ENCODE data around the gene FLYWCH2. TPM values are rescaled to one million over a fixed set of nuclear protein-coding genes. Genes with fewer than 3 reads are reported as not detected.
A peak's percentile ranks its signal among the peaks of the same experiment; 100 is the strongest.

The FLYWCH2 gene
- total and polyA plus RNA-seq, 2 of the 13 experiments (the other 11 are each of a cell fraction or from before 2014, with no cell fraction given): 16.9 to 19.8 TPM

DNA sequence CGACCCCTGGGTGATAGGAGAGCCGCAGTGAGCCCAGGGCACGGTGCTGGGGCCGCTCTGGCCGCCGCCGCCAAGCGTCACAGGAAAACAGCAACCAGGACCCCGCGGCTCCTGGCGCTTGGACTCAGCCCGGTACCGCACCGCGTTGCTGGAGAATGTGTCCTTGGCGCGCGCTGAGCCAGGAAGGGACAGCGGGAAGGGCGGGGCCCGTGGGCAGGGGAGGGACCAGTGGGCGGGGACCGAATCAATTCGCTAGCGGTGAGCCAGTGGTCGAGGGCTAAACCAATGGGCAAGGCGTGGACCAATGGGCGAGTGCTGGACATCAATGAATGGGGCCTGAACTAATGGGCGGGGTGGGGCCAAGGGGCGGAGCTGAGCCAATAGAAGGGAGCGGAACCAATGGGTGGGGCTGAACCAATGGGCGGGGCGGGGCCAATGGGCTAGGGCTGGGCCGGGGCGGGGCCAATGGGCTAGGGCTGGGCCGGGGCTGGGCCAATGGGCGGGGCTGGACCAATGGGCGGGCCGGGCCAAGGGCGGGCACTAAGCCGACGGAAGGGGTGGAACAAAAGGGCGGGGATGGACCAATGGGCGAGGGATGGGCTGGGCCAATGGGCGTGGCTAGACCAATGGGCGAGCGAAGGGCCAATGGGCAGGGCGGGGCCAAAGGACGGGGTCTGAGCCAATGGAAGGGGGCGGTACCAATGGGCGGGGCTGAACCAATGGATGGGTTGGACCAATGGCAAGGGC, 22.4 kb downstream of the FLYWCH2 start (continued):
- peak; percentile 86 for TF ChIP-seq MYC (CRISPR knock-in tag; IDR thresholded peaks at IDR 0.05; ENCODE audit: borderline replicate concordance)
- 0 out of 2 replicates have a peak, but pooled peaks have one; percentile 74 for TF ChIP-seq ZFP82 (CRISPR knock-in tag; IDR thresholded peaks at IDR 0.05; ENCODE audit: borderline replicate concordance)
- TF ChIP-seq CBX1 (IDR thresholded peaks at IDR 0.05; ENCODE audit: low read depth): peak; percentile 76
- TF ChIP-seq, protein P1, sequence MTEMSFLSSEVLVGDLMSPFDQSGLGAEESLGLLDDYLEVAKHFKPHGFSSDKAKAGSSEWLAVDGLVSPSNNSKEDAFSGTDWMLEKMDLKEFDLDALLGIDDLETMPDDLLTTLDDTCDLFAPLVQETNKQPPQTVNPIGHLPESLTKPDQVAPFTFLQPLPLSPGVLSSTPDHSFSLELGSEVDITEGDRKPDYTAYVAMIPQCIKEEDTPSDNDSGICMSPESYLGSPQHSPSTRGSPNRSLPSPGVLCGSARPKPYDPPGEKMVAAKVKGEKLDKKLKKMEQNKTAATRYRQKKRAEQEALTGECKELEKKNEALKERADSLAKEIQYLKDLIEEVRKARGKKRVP (CRISPR knock-in tag; IDR thresholded peaks at IDR 0.05): 0 out of 4 replicates have a peak, but pooled peaks of 1 of the 2 experiments have one; percentile 45
- peak; percentile 39 for TF ChIP-seq MED8 (CRISPR knock-in tag; IDR thresholded peaks at IDR 0.05; ENCODE audit: insufficient replicate concordance)
- TF ChIP-seq, protein P2, sequence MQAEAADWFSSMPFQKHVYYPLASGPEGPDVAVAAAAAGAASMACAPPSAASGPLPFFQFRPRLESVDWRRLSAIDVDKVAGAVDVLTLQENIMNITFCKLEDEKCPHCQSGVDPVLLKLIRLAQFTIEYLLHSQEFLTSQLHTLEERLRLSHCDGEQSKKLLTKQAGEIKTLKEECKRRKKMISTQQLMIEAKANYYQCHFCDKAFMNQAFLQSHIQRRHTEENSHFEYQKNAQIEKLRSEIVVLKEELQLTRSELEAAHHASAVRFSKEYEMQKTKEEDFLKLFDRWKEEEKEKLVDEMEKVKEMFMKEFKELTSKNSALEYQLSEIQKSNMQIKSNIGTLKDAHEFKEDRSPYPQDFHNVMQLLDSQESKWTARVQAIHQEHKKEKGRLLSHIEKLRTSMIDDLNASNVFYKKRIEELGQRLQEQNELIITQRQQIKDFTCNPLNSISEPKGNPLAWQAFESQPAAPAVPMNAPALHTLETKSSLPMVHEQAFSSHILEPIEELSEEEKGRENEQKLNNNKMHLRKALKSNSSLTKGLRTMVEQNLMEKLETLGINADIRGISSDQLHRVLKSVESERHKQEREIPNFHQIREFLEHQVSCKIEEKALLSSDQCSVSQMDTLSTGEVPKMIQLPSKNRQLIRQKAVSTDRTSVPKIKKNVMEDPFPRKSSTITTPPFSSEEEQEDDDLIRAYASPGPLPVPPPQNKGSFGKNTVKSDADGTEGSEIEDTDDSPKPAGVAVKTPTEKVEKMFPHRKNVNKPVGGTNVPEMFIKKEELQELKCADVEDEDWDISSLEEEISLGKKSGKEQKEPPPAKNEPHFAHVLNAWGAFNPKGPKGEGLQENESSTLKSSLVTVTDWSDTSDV (CRISPR knock-in tag; IDR thresholded peaks at IDR 0.05): no peak
- TF ChIP-seq, protein P3, sequence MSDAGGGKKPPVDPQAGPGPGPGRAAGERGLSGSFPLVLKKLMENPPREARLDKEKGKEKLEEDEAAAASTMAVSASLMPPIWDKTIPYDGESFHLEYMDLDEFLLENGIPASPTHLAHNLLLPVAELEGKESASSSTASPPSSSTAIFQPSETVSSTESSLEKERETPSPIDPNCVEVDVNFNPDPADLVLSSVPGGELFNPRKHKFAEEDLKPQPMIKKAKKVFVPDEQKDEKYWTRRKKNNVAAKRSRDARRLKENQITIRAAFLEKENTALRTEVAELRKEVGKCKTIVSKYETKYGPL (CRISPR knock-in tag; IDR thresholded peaks at IDR 0.05): peak; percentile 54; the same call in 1 of the 2 replicates
- peak; percentile 15; the same call in 1 of the 2 replicates for TF ChIP-seq ZNF501 (CRISPR knock-in tag; IDR thresholded peaks at IDR 0.05)
- no peak for TF ChIP-seq HNRNPUL1 (IDR thresholded peaks at IDR 0.05; ENCODE audit: low read depth, low read length)
- no peak; the same call in 1 of the 2 replicates for TF ChIP-seq ZNF441 (CRISPR knock-in tag; IDR thresholded peaks at IDR 0.05; ENCODE audit: borderline replicate concordance)
- no peak for TF ChIP-seq PAWR (CRISPR knock-in tag; IDR thresholded peaks at IDR 0.05; ENCODE audit: borderline replicate concordance)
- TF ChIP-seq, protein P4, sequence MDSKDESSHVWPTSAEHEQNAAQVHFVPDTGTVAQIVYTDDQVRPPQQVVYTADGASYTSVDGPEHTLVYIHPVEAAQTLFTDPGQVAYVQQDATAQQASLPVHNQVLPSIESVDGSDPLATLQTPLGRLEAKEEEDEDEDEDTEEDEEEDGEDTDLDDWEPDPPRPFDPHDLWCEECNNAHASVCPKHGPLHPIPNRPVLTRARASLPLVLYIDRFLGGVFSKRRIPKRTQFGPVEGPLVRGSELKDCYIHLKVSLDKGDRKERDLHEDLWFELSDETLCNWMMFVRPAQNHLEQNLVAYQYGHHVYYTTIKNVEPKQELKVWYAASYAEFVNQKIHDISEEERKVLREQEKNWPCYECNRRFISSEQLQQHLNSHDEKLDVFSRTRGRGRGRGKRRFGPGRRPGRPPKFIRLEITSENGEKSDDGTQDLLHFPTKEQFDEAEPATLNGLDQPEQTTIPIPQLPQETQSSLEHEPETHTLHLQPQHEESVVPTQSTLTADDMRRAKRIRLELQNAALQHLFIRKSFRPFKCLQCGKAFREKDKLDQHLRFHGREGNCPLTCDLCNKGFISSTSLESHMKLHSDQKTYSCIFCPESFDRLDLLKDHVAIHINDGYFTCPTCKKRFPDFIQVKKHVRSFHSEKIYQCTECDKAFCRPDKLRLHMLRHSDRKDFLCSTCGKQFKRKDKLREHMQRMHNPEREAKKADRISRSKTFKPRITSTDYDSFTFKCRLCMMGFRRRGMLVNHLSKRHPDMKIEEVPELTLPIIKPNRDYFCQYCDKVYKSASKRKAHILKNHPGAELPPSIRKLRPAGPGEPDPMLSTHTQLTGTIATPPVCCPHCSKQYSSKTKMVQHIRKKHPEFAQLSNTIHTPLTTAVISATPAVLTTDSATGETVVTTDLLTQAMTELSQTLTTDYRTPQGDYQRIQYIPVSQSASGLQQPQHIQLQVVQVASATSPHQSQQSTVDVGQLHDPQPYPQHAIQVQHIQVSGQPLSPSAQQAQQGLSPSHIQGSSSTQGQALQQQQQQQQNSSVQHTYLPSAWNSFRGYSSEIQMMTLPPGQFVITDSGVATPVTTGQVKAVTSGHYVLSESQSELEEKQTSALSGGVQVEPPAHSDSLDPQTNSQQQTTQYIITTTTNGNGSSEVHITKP (CRISPR knock-in tag; IDR thresholded peaks at IDR 0.05; ENCODE audit: low read depth): 0 out of 2 replicates have a peak, but pooled peaks have one; percentile 15
- TF ChIP-seq, protein P5, sequence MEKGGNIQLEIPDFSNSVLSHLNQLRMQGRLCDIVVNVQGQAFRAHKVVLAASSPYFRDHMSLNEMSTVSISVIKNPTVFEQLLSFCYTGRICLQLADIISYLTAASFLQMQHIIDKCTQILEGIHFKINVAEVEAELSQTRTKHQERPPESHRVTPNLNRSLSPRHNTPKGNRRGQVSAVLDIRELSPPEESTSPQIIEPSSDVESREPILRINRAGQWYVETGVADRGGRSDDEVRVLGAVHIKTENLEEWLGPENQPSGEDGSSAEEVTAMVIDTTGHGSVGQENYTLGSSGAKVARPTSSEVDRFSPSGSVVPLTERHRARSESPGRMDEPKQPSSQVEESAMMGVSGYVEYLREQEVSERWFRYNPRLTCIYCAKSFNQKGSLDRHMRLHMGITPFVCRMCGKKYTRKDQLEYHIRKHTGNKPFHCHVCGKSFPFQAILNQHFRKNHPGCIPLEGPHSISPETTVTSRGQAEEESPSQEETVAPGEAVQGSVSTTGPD (CRISPR knock-in tag; IDR thresholded peaks at IDR 0.05): no peak
- TF ChIP-seq, protein P6, sequence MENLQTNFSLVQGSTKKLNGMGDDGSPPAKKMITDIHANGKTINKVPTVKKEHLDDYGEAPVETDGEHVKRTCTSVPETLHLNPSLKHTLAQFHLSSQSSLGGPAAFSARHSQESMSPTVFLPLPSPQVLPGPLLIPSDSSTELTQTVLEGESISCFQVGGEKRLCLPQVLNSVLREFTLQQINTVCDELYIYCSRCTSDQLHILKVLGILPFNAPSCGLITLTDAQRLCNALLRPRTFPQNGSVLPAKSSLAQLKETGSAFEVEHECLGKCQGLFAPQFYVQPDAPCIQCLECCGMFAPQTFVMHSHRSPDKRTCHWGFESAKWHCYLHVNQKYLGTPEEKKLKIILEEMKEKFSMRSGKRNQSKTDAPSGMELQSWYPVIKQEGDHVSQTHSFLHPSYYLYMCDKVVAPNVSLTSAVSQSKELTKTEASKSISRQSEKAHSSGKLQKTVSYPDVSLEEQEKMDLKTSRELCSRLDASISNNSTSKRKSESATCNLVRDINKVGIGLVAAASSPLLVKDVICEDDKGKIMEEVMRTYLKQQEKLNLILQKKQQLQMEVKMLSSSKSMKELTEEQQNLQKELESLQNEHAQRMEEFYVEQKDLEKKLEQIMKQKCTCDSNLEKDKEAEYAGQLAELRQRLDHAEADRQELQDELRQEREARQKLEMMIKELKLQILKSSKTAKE (CRISPR knock-in tag; IDR thresholded peaks at IDR 0.05; ENCODE audit: borderline replicate concordance): no peak; the same call in 1 of the 2 replicates

Data from HepG2 (cell line).